ENCODE results near the gene LRRN4CL.
"Not testable (repeated sequence)": the region's sequence is repeated elsewhere in the genome, so short reads cannot be mapped to it uniquely, and the experiment has no call there.

GRCh38 chr11:62650283-62650682 is 39.0 kb downstream of the LRRN4CL start:
- TF ChIP-seq CTCF (conservative IDR thresholded peaks at IDR 0.05 in 1 of 2, IDR thresholded peaks at IDR 0.05 in 1 of 2; ENCODE audit: extremely low read depth in 1 of 2, insufficient read depth in 1 of 2, low read depth in 1 of 2, low read length in 2 of 2); EZH2 (IDR thresholded peaks at IDR 0.05; ENCODE audit: borderline replicate concordance, low read length): not testable (repeated sequence)
